Osteocyte (in vitro differentiated cells): Measurements from ENCODE around the gene DOLPP1. TPM values are rescaled to one million over a fixed set of nuclear protein-coding genes. Genes with fewer than 3 reads are reported as not detected.

Experiments used
- DNase-seq: peaks from one replicate; pipeline ENCODE4 v3.0.0; 2021; ENCODE audit warnings: mixed read lengths; ENCODE audit not compliant: unreplicated experiment; ENCODE audit errors: extremely low spot score
- H3K27ac Mint-ChIP-seq: one replicate; pipeline ENCODE4 v1.8.0; 2021; ENCODE audit warnings: mild to moderate bottlenecking, mixed read lengths; ENCODE audit not compliant: unreplicated experiment
- H3K27me3 Mint-ChIP-seq: one replicate; pipeline ENCODE4 v1.8.0; 2021; ENCODE audit warnings: mixed read lengths; ENCODE audit not compliant: unreplicated experiment
- H3K36me3 Mint-ChIP-seq: one replicate; pipeline ENCODE4 v1.8.0; 2021; ENCODE audit warnings: mixed read lengths; ENCODE audit not compliant: unreplicated experiment
- H3K4me1 Mint-ChIP-seq: one replicate; pipeline ENCODE4 v1.8.0; 2021; ENCODE audit warnings: mixed read lengths; ENCODE audit not compliant: unreplicated experiment
- H3K4me3 Mint-ChIP-seq: one replicate; pipeline ENCODE4 v1.8.0; 2021; ENCODE audit warnings: mild to moderate bottlenecking, moderate library complexity, mixed read lengths; ENCODE audit not compliant: unreplicated experiment
- H3K9me3 Mint-ChIP-seq: one replicate; pipeline ENCODE4 v1.8.0; 2021; ENCODE audit warnings: mixed read lengths; ENCODE audit not compliant: unreplicated experiment
- total RNA-seq: library from RNA; stranded (reverse); gene quantifications from 2 replicates; pipeline ENCODE4 v1.2.1, GENCODE V29; 2021
- TF ChIP-seq, protein P1 (sequence below): fragments of 200-600 bp; sonication (generic); IDR thresholded peaks from 2 replicates; pipeline ENCODE4 v1.5.0; 2021; ENCODE audit warnings: antibody characterized with exemption, mild to moderate bottlenecking, moderate library complexity

The DOLPP1 gene
- total RNA-seq, 1 donor from 2014 or later: 13.3 TPM

DNA sequence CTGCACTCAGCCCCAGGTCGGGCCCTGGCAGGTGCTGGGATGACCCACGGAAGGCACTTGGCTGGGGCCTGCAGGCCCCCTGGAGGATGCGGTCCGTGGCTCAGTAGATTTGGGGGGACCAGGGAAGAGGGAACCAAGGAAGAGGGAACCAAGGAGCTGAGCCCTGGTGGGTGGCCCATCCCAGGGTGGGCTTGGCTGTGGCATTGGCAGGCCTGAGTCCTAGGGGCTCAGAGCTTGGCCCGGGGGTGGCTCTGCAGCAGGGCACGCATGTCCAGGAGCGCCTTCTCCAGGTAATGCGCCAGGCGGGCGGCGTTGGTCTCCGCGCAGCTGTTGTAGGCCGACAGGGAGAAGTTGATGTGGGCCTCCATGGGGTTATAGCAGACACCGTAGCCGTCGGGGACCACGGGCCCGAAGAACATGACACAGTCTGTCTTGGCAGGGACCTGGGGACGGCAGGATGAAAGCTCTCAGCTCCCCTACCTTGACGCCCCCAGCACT, 14.3 kb downstream of the DOLPP1 start:
- TF ChIP-seq, protein P1, sequence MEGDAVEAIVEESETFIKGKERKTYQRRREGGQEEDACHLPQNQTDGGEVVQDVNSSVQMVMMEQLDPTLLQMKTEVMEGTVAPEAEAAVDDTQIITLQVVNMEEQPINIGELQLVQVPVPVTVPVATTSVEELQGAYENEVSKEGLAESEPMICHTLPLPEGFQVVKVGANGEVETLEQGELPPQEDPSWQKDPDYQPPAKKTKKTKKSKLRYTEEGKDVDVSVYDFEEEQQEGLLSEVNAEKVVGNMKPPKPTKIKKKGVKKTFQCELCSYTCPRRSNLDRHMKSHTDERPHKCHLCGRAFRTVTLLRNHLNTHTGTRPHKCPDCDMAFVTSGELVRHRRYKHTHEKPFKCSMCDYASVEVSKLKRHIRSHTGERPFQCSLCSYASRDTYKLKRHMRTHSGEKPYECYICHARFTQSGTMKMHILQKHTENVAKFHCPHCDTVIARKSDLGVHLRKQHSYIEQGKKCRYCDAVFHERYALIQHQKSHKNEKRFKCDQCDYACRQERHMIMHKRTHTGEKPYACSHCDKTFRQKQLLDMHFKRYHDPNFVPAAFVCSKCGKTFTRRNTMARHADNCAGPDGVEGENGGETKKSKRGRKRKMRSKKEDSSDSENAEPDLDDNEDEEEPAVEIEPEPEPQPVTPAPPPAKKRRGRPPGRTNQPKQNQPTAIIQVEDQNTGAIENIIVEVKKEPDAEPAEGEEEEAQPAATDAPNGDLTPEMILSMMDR: no peak
- no peaks in the 10 kb centered on the region for H3K9me3 Mint-ChIP-seq
- no peaks in the 10 kb centered on the region for H3K27me3 Mint-ChIP-seq
- H3K36me3 Mint-ChIP-seq: peaks cover 20% of the 10 kb centered on the region
- DNase-seq: no peak
- peaks cover 1% of the 10 kb centered on the region for H3K4me1 Mint-ChIP-seq
- H3K27ac Mint-ChIP-seq: no peak overlapping the region
- H3K4me3 Mint-ChIP-seq: no peak overlapping the region

DNA sequence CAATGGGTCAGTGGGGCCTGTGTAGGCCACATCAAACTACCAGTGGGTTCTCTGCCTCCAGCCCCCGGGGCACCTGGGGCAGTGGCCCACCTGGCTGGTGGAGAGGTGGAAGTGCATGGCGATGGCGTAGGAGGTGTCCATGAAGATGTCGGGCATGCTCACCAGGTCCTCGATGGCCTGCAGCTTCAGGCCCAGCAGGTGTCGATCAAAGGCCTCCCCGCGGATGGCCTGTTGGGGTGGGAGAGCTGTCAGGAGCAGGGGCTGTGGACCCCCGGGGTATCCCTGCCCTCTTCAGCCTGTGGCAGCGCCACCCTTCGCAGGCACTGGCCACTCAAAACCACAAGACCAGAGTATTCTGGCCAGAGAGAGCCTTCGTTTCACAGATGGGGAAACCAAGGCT, 15.0 kb downstream of the DOLPP1 start:
- H3K4me3 Mint-ChIP-seq: no peak overlapping the region
- H3K4me1 Mint-ChIP-seq: no peaks in the 10 kb centered on the region
- TF ChIP-seq, protein P1: no peak
- DNase-seq: no peak
- no peaks in the 10 kb centered on the region for H3K9me3 Mint-ChIP-seq
- H3K27me3 Mint-ChIP-seq: no peaks in the 10 kb centered on the region
- H3K27ac Mint-ChIP-seq: no peak overlapping the region
- H3K36me3 Mint-ChIP-seq: peaks cover 17% of the 10 kb centered on the region

DNA sequence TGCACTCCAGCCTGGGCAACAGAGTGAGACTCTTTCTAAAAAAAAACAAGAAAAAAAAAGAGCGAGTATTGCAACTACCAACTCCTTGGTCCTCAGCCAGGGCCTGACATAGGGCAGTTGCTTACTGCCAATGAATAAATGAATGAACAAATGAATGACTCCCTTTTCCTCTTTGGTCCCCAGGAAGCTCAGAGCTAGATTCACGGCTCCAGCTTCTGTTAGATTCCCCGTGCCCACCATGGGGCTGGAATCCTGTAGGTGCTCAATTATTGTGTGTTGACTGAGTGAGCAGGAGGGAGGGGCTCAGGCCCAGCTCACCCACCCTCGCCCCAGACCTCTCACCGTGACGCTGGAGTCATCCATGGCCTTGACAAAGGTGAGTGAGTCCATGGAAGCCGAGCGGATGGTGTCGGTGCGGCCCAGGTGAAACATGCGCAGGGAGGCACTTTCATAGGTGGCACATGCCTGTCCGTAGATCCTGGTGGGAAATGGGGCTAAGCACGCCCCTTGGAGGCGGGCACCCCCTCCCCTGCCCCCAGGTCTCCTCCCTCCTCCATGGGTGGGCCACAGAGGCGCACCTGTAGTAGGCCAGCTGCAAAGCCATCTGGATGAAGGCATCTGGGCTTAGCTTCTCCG, 16.9 kb downstream of the DOLPP1 start:
- Mint-ChIP-seq H3K36me3 (peaks cover 19% of the 10 kb centered on the region), H3K27me3 (no peaks in the 10 kb centered on the region), H3K27ac (no peak overlapping the region), H3K9me3 (no peaks in the 10 kb centered on the region), H3K4me1 (no peaks in the 10 kb centered on the region), H3K4me3 (no peak overlapping the region)
- no peak for DNase-seq
- TF ChIP-seq, protein P1: no peak

DNA sequence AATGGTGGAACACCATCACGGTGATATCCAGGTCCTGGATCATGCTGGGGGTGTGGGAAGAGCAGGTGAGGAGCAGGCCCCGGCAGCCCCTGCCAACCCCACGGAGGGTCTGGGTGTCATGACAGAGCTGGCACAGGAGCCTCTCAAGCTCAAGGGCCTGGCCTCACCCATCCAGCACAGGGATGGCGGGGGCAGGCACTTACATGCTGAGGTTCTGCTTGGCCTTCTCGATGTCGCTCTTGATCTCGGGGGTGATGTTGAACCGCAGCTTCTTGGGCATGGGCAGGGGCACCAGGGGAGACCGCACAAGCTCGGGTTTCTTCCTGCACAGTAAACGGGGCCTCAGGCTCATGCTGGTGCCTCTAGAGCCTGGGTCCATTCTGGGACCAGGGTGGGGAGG, 17.4 kb downstream of the DOLPP1 start:
- Mint-ChIP-seq H3K36me3 (peaks cover 19% of the 10 kb centered on the region), H3K27me3 (no peaks in the 10 kb centered on the region), H3K4me3 (no peak overlapping the region), H3K27ac (no peak overlapping the region), H3K9me3 (no peaks in the 10 kb centered on the region), H3K4me1 (no peaks in the 10 kb centered on the region)
- no peak for DNase-seq
- TF ChIP-seq, protein P1: no peak

DNA sequence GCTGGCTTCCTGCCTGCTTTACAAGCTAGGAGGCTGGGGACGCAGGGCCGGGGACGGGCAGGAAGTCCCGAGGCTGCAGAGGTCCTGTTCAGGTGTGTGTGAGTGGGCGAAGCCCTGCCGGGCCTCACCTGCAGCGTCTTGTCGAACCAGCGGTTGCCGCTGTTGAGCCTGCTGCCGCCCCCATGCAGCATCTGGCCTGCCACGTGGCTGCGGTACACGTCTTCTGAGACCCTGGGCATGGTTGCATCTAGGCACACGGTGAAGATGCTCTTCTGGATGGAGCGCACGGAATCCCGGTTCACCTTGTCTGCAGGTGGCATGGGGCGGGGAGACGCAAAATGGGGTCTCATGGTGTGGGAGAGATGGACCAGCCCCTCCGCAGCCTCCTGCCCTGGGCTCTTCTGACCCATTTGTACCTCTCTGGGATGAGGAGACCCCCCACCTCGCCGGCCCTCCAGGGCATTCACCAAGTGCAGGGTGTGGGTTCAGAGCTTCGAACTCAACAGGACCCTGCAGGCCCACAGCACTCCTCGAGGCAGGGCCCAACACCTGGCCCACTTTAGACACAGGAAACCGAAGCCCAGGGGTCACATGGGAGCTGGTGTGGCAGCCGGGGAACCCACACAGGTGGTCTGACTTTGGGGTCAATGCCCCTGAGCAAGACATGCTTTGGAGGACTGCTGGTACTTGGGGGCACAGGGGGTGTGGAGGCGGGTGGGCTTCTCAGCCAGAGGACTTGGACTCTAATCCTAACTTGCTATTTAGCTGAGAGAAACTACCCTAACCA, 19.7 kb downstream of the DOLPP1 start:
- TF ChIP-seq, protein P1: no peak
- H3K4me3 Mint-ChIP-seq: no peak overlapping the region
- no peak overlapping the region for H3K27ac Mint-ChIP-seq
- H3K27me3 Mint-ChIP-seq: no peaks in the 10 kb centered on the region
- peaks cover 16% of the 10 kb centered on the region for H3K36me3 Mint-ChIP-seq
- H3K4me1 Mint-ChIP-seq: no peaks in the 10 kb centered on the region
- no peaks in the 10 kb centered on the region for H3K9me3 Mint-ChIP-seq
- DNase-seq: no peak
